ENCODE measurements around the gene FCHSD2. TPM values are rescaled to one million over a fixed set of nuclear protein-coding genes. Genes with fewer than 3 reads are reported as not detected.

FCHSD2 gene
- total and polyA plus RNA-seq, 4 donors = 14.7 to 41.6 (median 32.6) TPM

DNA sequence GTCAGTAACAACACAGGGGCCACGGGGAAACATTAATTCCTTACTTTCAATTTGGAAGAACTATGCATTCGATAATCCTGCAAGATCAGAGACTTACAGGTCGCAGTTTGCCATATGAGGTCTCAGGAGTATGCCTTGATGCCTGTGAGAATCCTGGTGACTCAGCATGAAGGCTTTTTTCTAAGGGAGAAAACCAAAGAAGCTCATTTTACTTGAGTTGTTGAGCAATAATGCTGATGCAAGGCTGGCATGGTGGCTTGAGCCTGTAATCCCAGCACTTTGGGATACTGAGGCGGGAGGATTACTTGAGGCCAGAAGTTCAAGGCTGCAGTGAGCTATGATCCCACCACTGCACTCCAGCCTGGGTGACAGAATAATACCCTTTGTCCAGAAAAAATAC lies 301.3 kb downstream of the FCHSD2 start:
- peaks cover 4 to 31% (median 12%) of the 10 kb centered on the region in 4 donors for H3K36me3 ChIP-seq (ENCODE audit: control insufficient read depth in 4 of 4, insufficient read depth in 4 of 4, low read length in 4 of 4)
- DNase-seq (no peak), ATAC-seq (ENCODE audit: insufficient read depth, low FRiP score) (no peak)
- H3K27me3 ChIP-seq (ENCODE audit: control insufficient read depth in 3 of 3, insufficient read depth in 3 of 3, low read length in 2 of 3) = no peaks in the 10 kb centered on the region
- TF ChIP-seq, protein P1, sequence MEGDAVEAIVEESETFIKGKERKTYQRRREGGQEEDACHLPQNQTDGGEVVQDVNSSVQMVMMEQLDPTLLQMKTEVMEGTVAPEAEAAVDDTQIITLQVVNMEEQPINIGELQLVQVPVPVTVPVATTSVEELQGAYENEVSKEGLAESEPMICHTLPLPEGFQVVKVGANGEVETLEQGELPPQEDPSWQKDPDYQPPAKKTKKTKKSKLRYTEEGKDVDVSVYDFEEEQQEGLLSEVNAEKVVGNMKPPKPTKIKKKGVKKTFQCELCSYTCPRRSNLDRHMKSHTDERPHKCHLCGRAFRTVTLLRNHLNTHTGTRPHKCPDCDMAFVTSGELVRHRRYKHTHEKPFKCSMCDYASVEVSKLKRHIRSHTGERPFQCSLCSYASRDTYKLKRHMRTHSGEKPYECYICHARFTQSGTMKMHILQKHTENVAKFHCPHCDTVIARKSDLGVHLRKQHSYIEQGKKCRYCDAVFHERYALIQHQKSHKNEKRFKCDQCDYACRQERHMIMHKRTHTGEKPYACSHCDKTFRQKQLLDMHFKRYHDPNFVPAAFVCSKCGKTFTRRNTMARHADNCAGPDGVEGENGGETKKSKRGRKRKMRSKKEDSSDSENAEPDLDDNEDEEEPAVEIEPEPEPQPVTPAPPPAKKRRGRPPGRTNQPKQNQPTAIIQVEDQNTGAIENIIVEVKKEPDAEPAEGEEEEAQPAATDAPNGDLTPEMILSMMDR (IDR thresholded peaks at IDR 0.05; ENCODE audit: control extremely low read depth, extremely low read depth) = no peak
- H3K27ac ChIP-seq (ENCODE audit: low read depth in 1 of 2, low read length in 1 of 2) = no peak overlapping the region
- peaks cover 2 to 37% (median 12%) of the 10 kb centered on the region in 5 donors for H3K4me1 ChIP-seq (ENCODE audit: control insufficient read depth in 5 of 5, insufficient read depth in 5 of 5, low read length in 5 of 5)
- no peak overlapping the region for H3K9ac ChIP-seq (ENCODE audit: insufficient read depth in 1 of 2, low read length in 2 of 2)
- H3K4me3 ChIP-seq = no peak overlapping the region
- WGBS, 2 donors = 94 to 95% methylated on average over 4 of the region's 4 CpGs
- no peaks in the 10 kb centered on the region for H3K9me3 ChIP-seq (ENCODE audit: control insufficient read depth in 4 of 4, insufficient read depth in 3 of 4, low read length in 3 of 4)

- TF ChIP-seq, protein P1 (IDR thresholded peaks at IDR 0.05; ENCODE audit: control extremely low read depth, extremely low read depth) = no peak
- peak overlapping the region in 1 of 2 donors; percentile 55 for H3K27ac ChIP-seq (ENCODE audit: low read depth in 1 of 2, low read length in 1 of 2)
- peaks cover 0 to 40% (median 10%) of the 10 kb centered on the region in 5 donors for H3K4me1 ChIP-seq (ENCODE audit: control insufficient read depth in 5 of 5, insufficient read depth in 5 of 5, low read length in 5 of 5)
- H3K36me3 ChIP-seq (ENCODE audit: control insufficient read depth in 4 of 4, insufficient read depth in 4 of 4, low read length in 4 of 4) = peaks cover 4 to 28% (median 12%) of the 10 kb centered on the region in 4 donors
- DNase-seq (no peak), ATAC-seq (ENCODE audit: insufficient read depth, low FRiP score) (no peak)
- H3K4me3 ChIP-seq = no peak overlapping the region
- H3K9me3 ChIP-seq (ENCODE audit: control insufficient read depth in 4 of 4, insufficient read depth in 3 of 4, low read length in 3 of 4) = no peaks in the 10 kb centered on the region
- no peak overlapping the region for H3K9ac ChIP-seq (ENCODE audit: insufficient read depth in 1 of 2, low read length in 2 of 2)
- whole genome bisulfite sequencing, 2 donors = 49 to 57% methylated on average over 4 of the region's 4 CpGs
- H3K27me3 ChIP-seq (ENCODE audit: control insufficient read depth in 3 of 3, insufficient read depth in 3 of 3, low read length in 2 of 3) = no peaks in the 10 kb centered on the region
These were observed 303.3 kb downstream of the FCHSD2 start for GRCh38 chr11:72838691-72839305.

- H3K27ac ChIP-seq (ENCODE audit: low read depth in 1 of 2, low read length in 1 of 2) = peak overlapping the region; percentile 57 to 77
- TF ChIP-seq, protein P1 (IDR thresholded peaks at IDR 0.05; ENCODE audit: control extremely low read depth, extremely low read depth) = no peak
- DNase-seq = peak; percentile 75 to 79 (median 78)
- WGBS, 2 donors = 49 to 72% methylated on average over 4 of the region's 4 CpGs
- no peaks in the 10 kb centered on the region for H3K9me3 ChIP-seq (ENCODE audit: control insufficient read depth in 4 of 4, insufficient read depth in 3 of 4, low read length in 3 of 4)
- no peak overlapping the region for H3K4me3 ChIP-seq
- H3K27me3 ChIP-seq (ENCODE audit: control insufficient read depth in 3 of 3, insufficient read depth in 3 of 3, low read length in 2 of 3) = no peaks in the 10 kb centered on the region
- H3K4me1 ChIP-seq (ENCODE audit: control insufficient read depth in 5 of 5, insufficient read depth in 5 of 5, low read length in 5 of 5) = peaks cover 4 to 43% (median 19%) of the 10 kb centered on the region in 5 donors
- peaks cover 4 to 18% (median 13%) of the 10 kb centered on the region in 4 donors for H3K36me3 ChIP-seq (ENCODE audit: control insufficient read depth in 4 of 4, insufficient read depth in 4 of 4, low read length in 4 of 4)
- ATAC-seq (ENCODE audit: insufficient read depth, low FRiP score) = no peak
- H3K9ac ChIP-seq (ENCODE audit: insufficient read depth in 1 of 2, low read length in 2 of 2) = no peak overlapping the region
These were observed 306.0 kb downstream of the FCHSD2 start for GRCh38 chr11:72836111-72836510.
